HL-60/S4 treated with phorbol 12-myristate 13-acetate at 8.2 ng/mL for 4 days and 3 days (cell line): ENCODE measurements around the gene UBE4B.

ENCODE experiments used
- in situ Hi-C: fragments of 300-500 bp; cut with MboI; formaldehyde crosslinking; loops from 2 replicates; pipeline ENCODE4 v1.15.0; 2022; ENCODE audit warnings: low sequenced_read_pairs

The UBE4B gene

GRCh38 chr1:10108948-10109708 is 76.4 kb downstream of the UBE4B start:
- in situ Hi-C loops: no loop called here

- in situ Hi-C loops: no loop called here
Observed at GRCh38 chr1:10113501-10113900, 80.7 kb downstream of the UBE4B start.

- in situ Hi-C loops: no loop called here
Observed at GRCh38 chr1:10114746-10115145, 82.0 kb downstream of the UBE4B start.

- in situ Hi-C loops: no loop called here
Observed at GRCh38 chr1:10117132-10117531, 84.4 kb downstream of the UBE4B start.

GRCh38 chr1:10117865-10118264 is 85.1 kb downstream of the UBE4B start:
- in situ Hi-C loops: no loop called here

GRCh38 chr1:10121688-10122087 is 88.9 kb downstream of the UBE4B start:
- in situ Hi-C loops: no loop called here

GRCh38 chr1:10122926-10123325 is 90.2 kb downstream of the UBE4B start:
- in situ Hi-C loops: no loop called here

- in situ Hi-C loops: no loop called here
Observed at GRCh38 chr1:10128101-10128765, 95.5 kb downstream of the UBE4B start.

- in situ Hi-C loops: no loop called here
Observed at GRCh38 chr1:10132316-10132715, 99.6 kb downstream of the UBE4B start.

GRCh38 chr1:10132852-10133251 is 100.1 kb downstream of the UBE4B start:
- in situ Hi-C loops: no loop called here

- in situ Hi-C loops: no loop called here
Observed at GRCh38 chr1:10140981-10141380, 108.2 kb downstream of the UBE4B start.

- in situ Hi-C loops: no loop called here
Observed at GRCh38 chr1:10143961-10144485, 111.3 kb downstream of the UBE4B start.

GRCh38 chr1:10146391-10146790 is 113.6 kb downstream of the UBE4B start:
- in situ Hi-C loops: no loop called here

GRCh38 chr1:10149231-10149630 is 116.5 kb downstream of the UBE4B start:
- in situ Hi-C loops: no loop called here

- in situ Hi-C loops: no loop called here
Observed at GRCh38 chr1:10152709-10153284, 120.0 kb downstream of the UBE4B start.

- in situ Hi-C loops: no loop called here
Observed at GRCh38 chr1:10155087-10155712, 122.4 kb downstream of the UBE4B start.

- in situ Hi-C loops: no loop called here
Observed at GRCh38 chr1:10160173-10160572, 127.4 kb downstream of the UBE4B start.

GRCh38 chr1:10160907-10161490 is 128.2 kb downstream of the UBE4B start:
- in situ Hi-C loops: no loop called here

GRCh38 chr1:10161541-10162290 is 129.0 kb downstream of the UBE4B start:
- in situ Hi-C loops: no loop called here

GRCh38 chr1:10168912-10169514 is 136.3 kb downstream of the UBE4B start:
- in situ Hi-C loops: no loop called here
